Liver (tissue), 9 donors: ENCODE measurements around the gene RAB35. TPM values are rescaled to one million over a fixed set of nuclear protein-coding genes. Genes with fewer than 3 reads are reported as not detected.
A peak's percentile ranks its signal among the peaks of the same experiment; 100 is the strongest.

Source experiments
- DNase-seq: peaks from one replicate; pipeline ENCODE4 v3.0.0-alpha.2; 2017; ENCODE audit warnings: low spot score
- H3K27ac ChIP-seq, 2 donors: one replicate each; pipeline ENCODE4 v1.7.0; 2013; ENCODE audit warnings: inconsistent platforms in 2 of 2, low read length in 2 of 2, control low read depth in 1 of 2, low read depth in 1 of 2, mild to moderate bottlenecking in 1 of 2
- H3K27me3 ChIP-seq, 4 donors: one replicate each; pipeline versions ENCODE4 v1.6.1 to v1.7.0; 2013; ENCODE audit warnings: low read length in 3 of 4, inconsistent platforms in 1 of 4, mild to moderate bottlenecking in 1 of 4, moderate library complexity in 1 of 4; ENCODE audit not compliant: control insufficient read depth in 4 of 4, insufficient read depth in 4 of 4
- H3K36me3 ChIP-seq, 4 donors: one replicate each; pipeline versions ENCODE4 v1.6.1 to v1.7.0; 2013; ENCODE audit warnings: low read length in 3 of 4, mild to moderate bottlenecking in 3 of 4, low read depth in 1 of 4, moderate library complexity in 1 of 4; ENCODE audit not compliant: control insufficient read depth in 4 of 4, insufficient read depth in 3 of 4
- H3K4me1 ChIP-seq, 4 donors: one replicate each; pipeline versions ENCODE4 v1.6.1 to v1.7.0; 2013; ENCODE audit warnings: low read length in 3 of 4, mild to moderate bottlenecking in 3 of 4, moderate library complexity in 1 of 4; ENCODE audit not compliant: control insufficient read depth in 4 of 4, insufficient read depth in 4 of 4
- H3K4me3 ChIP-seq, 3 donors: one replicate each; pipeline versions ENCODE4 v1.6.1 to v1.7.0; 2013; ENCODE audit warnings: low read length in 3 of 3, control low read depth in 1 of 3, low read depth in 1 of 3, mild to moderate bottlenecking in 1 of 3
- H3K9ac ChIP-seq, 2 donors: one replicate each; pipeline ENCODE4 v1.7.0; 2013; ENCODE audit warnings: low read length in 2 of 2, mild to moderate bottlenecking in 2 of 2, moderate library complexity in 2 of 2, control low read depth in 1 of 2, low read depth in 1 of 2
- H3K9me3 ChIP-seq, 4 donors: one replicate each; pipeline versions ENCODE4 v1.6.1 to v1.7.0; 2013; ENCODE audit warnings: low read length in 3 of 4; ENCODE audit not compliant: control insufficient read depth in 4 of 4
- EGR1 ChIP-seq, 2 donors: IDR thresholded peaks; 2 replicates each; pipeline ENCODE4 v1.6.1; 2016 to 2018; ENCODE audit warnings: antibody characterized with exemption in 2 of 2, low read depth in 2 of 2
- FOXA1 ChIP-seq: IDR thresholded peaks from 2 replicates; pipeline ENCODE4 v1.6.1; 2016; ENCODE audit warnings: antibody characterized with exemption
- FOXA2 ChIP-seq: IDR thresholded peaks from 2 replicates; pipeline ENCODE4 v1.6.1; 2016; ENCODE audit warnings: antibody characterized with exemption
- GABPA ChIP-seq, 2 donors: IDR thresholded peaks in 1 of 2; conservative IDR thresholded peaks in 1 of 2; 2 replicates each; pipeline ENCODE4 v1.6.1; 2016; ENCODE audit warnings: antibody characterized with exemption in 2 of 2, mild to moderate bottlenecking in 1 of 2, moderate library complexity in 1 of 2
- HNF4A ChIP-seq, 2 donors: conservative IDR thresholded peaks; 2 replicates each; pipeline ENCODE4 v1.6.1; 2016; ENCODE audit warnings: antibody characterized with exemption in 2 of 2, mild to moderate bottlenecking in 2 of 2
- HNF4G ChIP-seq: IDR thresholded peaks from 2 replicates; pipeline ENCODE4 v1.6.1; 2016; ENCODE audit warnings: antibody characterized with exemption
- JUND ChIP-seq, 2 donors: IDR thresholded peaks; 2 replicates each; pipeline ENCODE4 v1.6.1; 2016; ENCODE audit warnings: antibody characterized with exemption in 2 of 2
- NR2F2 ChIP-seq: IDR thresholded peaks from 2 replicates; pipeline ENCODE4 v1.6.1; 2016; ENCODE audit warnings: antibody characterized with exemption
- RAD21 ChIP-seq, 2 donors: IDR thresholded peaks; 2 replicates each; pipeline ENCODE4 v1.6.1; 2016; ENCODE audit warnings: antibody characterized with exemption in 2 of 2, mild to moderate bottlenecking in 2 of 2
- RXRA ChIP-seq, 2 donors: IDR thresholded peaks; 2 replicates each; pipeline ENCODE4 v1.6.1; 2017 to 2018; ENCODE audit warnings: antibody characterized with exemption in 2 of 2, mild to moderate bottlenecking in 1 of 2
- SP1 ChIP-seq: IDR thresholded peaks from 2 replicates; pipeline ENCODE4 v1.6.1; 2018; ENCODE audit warnings: antibody characterized with exemption, mild to moderate bottlenecking
- TAF1 ChIP-seq: conservative IDR thresholded peaks from 2 replicates; pipeline ENCODE4 v1.6.1; 2016; ENCODE audit warnings: antibody characterized with exemption, mild to moderate bottlenecking
- YY1 ChIP-seq: IDR thresholded peaks from 2 replicates; pipeline ENCODE4 v1.6.1; 2016; ENCODE audit warnings: antibody characterized with exemption, mild to moderate bottlenecking
- WGBS: extraction: QIAGEN DNeasy Blood & Tissue Kit; methylation state at CpG from one replicate; pipeline ENCODE4 v1.1.7; 2013; 5-methylcytosine and 5-hydroxymethylcytosine counted together
- polyA plus RNA-seq, 2 donors: library from polyadenylated mRNA; stranded (reverse) in 1 of 2; unstranded in 1 of 2; fragments of 200-250 nt in 1 of 2; fragments of >200 nt in 1 of 2; fragmentation: Nextera tagmentation in 1 of 2; extraction: Ambion mirVana in 1 of 2; gene quantifications; one replicate each; pipeline versions ENCODE4 v1.2.1 to v1.2.3, GENCODE V29; 2013 to 2015
- total RNA-seq, 2 donors: library from RNA; depleted of rRNA; stranded (reverse); fragments of >200 nt; gene quantifications; one replicate each; pipeline ENCODE4 v1.2.3, GENCODE V29; 2014
- TF ChIP-seq, protein P1 (sequence below): fragments of 150-350 bp; IDR thresholded peaks from 2 replicates; pipeline ENCODE4 v1.5.1; 2017; ENCODE audit warnings: improper control_type of control experiment, low read depth, low read length; ENCODE audit not compliant: missing input control
- TF ChIP-seq, protein P2 (sequence below): IDR thresholded peaks from 2 replicates; pipeline ENCODE4 v1.6.1; 2016; ENCODE audit warnings: antibody characterized with exemption
- TF ChIP-seq, protein P3 (sequence below): IDR thresholded peaks from 2 replicates; pipeline ENCODE4 v1.6.1; 2016; ENCODE audit warnings: antibody characterized with exemption
- TF ChIP-seq, protein P4 (sequence below): IDR thresholded peaks from 2 replicates; pipeline ENCODE4 v1.6.1; 2016; ENCODE audit warnings: antibody characterized with exemption, mild to moderate bottlenecking
- TF ChIP-seq, protein P5 (sequence below): IDR thresholded peaks from 2 replicates; pipeline ENCODE4 v1.6.1; 2016; ENCODE audit warnings: antibody characterized with exemption
- donor health status: healthy.
- donor health status: healthy.
- donor health status: healthy.
- donor health status: healthy.
- donor health status: healthy.

RAB35 gene
- total and polyA plus RNA-seq, 4 donors, result 7.4 to 14.4 (median 10.2) TPM

DNA sequence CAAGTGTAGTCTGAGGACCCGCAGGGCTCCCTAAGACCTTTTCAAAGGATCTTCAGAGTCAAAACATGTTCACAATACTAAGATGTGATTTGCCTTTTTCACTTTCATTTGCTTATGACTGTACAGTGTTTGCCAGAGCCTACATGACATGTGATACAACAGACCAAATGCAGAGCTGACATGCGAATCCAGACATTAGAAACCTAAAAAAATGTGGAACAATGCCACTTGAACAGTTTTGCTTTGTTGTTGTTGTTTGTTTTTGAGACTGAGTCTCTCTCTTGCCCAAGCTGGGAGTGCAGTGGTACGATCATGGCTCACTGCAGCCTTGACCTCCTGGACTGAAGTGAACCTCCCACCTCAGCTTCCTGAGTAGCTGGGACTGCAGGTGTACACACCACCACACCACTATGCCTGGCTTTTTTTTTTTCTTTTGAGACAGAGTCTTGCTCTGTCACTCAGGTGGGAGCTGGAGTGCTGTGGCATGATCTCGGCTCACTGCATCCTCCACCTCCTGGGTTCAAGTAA, 5.3 kb upstream of the RAB35 start:
- H3K27ac ChIP-seq, result no peak overlapping the region
- no peaks in the 10 kb centered on the region for H3K9me3 ChIP-seq
- peaks cover under 1 to 8% (median 4%) of the 10 kb centered on the region in 4 donors for H3K36me3 ChIP-seq
- H3K9ac ChIP-seq, result no peak overlapping the region
- no peaks in the 10 kb centered on the region for H3K27me3 ChIP-seq
- H3K4me1 ChIP-seq, result peaks cover 2 to 16% (median 13%) of the 10 kb centered on the region in 4 donors
- WGBS, result 62% methylated on average over 4 of the region's 4 CpGs
- no peak overlapping the region for H3K4me3 ChIP-seq
- DNase-seq, result no peak
- TF ChIP-seq SP1 (peak; percentile 30), HNF4A (conservative IDR thresholded peaks at IDR 0.05) (peak; percentile 33 to 35), RXRA (IDR thresholded peaks at IDR 0.05) (peak; percentile 24 to 42)
- TF ChIP-seq, protein P1, sequence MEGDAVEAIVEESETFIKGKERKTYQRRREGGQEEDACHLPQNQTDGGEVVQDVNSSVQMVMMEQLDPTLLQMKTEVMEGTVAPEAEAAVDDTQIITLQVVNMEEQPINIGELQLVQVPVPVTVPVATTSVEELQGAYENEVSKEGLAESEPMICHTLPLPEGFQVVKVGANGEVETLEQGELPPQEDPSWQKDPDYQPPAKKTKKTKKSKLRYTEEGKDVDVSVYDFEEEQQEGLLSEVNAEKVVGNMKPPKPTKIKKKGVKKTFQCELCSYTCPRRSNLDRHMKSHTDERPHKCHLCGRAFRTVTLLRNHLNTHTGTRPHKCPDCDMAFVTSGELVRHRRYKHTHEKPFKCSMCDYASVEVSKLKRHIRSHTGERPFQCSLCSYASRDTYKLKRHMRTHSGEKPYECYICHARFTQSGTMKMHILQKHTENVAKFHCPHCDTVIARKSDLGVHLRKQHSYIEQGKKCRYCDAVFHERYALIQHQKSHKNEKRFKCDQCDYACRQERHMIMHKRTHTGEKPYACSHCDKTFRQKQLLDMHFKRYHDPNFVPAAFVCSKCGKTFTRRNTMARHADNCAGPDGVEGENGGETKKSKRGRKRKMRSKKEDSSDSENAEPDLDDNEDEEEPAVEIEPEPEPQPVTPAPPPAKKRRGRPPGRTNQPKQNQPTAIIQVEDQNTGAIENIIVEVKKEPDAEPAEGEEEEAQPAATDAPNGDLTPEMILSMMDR, result no peak

DNA sequence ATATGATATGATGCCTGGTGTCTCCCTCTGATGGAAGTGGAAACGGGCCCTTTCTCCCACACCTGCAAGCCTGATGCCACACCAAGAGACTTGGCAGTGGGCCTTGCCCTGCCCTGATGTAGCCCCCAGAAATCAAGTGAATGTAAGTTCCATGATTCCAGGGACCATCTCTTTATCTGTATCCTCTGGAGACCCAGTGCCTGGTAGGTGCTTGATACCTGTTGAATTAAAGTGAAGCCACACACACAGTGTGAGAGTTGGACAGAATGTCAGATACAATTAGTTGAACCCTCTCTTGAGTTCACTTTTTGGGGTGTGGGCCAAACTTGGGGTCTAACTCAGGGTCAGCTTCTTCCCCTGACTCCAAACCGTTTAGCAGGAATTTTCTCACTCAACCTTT, 4.8 kb upstream of the RAB35 start:
- Histone ChIP-seq H3K4me1 (peaks cover 2 to 16% (median 13%) of the 10 kb centered on the region in 4 donors), H3K36me3 (peaks cover 0 to 7% (median 1%) of the 10 kb centered on the region in 4 donors), H3K9me3 (no peaks in the 10 kb centered on the region), H3K27me3 (no peaks in the 10 kb centered on the region), H3K9ac (no peak overlapping the region), H3K4me3 (no peak overlapping the region), H3K27ac (no peak overlapping the region)
- WGBS, result 84% methylated on average over 2 of the region's 2 CpGs
- TF ChIP-seq YY1, result no peak
- no peak for TF ChIP-seq RAD21 (IDR thresholded peaks at IDR 0.05)
- TF ChIP-seq, protein P2, sequence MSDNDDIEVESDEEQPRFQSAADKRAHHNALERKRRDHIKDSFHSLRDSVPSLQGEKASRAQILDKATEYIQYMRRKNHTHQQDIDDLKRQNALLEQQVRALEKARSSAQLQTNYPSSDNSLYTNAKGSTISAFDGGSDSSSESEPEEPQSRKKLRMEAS, result no peak
- TF ChIP-seq, protein P1, result no peak
- TF ChIP-seq, protein P3, sequence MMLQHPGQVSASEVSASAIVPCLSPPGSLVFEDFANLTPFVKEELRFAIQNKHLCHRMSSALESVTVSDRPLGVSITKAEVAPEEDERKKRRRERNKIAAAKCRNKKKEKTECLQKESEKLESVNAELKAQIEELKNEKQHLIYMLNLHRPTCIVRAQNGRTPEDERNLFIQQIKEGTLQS, result no peak
- no peak for TF ChIP-seq EGR1 (IDR thresholded peaks at IDR 0.05; ENCODE audit: low read depth in 2 of 2)
- TF ChIP-seq FOXA2, result no peak
- no peak for TF ChIP-seq FOXA1
- TF ChIP-seq HNF4G, result no peak
- TF ChIP-seq, protein P4, sequence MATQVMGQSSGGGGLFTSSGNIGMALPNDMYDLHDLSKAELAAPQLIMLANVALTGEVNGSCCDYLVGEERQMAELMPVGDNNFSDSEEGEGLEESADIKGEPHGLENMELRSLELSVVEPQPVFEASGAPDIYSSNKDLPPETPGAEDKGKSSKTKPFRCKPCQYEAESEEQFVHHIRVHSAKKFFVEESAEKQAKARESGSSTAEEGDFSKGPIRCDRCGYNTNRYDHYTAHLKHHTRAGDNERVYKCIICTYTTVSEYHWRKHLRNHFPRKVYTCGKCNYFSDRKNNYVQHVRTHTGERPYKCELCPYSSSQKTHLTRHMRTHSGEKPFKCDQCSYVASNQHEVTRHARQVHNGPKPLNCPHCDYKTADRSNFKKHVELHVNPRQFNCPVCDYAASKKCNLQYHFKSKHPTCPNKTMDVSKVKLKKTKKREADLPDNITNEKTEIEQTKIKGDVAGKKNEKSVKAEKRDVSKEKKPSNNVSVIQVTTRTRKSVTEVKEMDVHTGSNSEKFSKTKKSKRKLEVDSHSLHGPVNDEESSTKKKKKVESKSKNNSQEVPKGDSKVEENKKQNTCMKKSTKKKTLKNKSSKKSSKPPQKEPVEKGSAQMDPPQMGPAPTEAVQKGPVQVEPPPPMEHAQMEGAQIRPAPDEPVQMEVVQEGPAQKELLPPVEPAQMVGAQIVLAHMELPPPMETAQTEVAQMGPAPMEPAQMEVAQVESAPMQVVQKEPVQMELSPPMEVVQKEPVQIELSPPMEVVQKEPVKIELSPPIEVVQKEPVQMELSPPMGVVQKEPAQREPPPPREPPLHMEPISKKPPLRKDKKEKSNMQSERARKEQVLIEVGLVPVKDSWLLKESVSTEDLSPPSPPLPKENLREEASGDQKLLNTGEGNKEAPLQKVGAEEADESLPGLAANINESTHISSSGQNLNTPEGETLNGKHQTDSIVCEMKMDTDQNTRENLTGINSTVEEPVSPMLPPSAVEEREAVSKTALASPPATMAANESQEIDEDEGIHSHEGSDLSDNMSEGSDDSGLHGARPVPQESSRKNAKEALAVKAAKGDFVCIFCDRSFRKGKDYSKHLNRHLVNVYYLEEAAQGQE, result no peak
- TF ChIP-seq NR2F2, result no peak
- no peak for TF ChIP-seq TAF1
- no peak for TF ChIP-seq RXRA (IDR thresholded peaks at IDR 0.05)
- TF ChIP-seq HNF4A (conservative IDR thresholded peaks at IDR 0.05), result no peak
- TF ChIP-seq, protein P5, sequence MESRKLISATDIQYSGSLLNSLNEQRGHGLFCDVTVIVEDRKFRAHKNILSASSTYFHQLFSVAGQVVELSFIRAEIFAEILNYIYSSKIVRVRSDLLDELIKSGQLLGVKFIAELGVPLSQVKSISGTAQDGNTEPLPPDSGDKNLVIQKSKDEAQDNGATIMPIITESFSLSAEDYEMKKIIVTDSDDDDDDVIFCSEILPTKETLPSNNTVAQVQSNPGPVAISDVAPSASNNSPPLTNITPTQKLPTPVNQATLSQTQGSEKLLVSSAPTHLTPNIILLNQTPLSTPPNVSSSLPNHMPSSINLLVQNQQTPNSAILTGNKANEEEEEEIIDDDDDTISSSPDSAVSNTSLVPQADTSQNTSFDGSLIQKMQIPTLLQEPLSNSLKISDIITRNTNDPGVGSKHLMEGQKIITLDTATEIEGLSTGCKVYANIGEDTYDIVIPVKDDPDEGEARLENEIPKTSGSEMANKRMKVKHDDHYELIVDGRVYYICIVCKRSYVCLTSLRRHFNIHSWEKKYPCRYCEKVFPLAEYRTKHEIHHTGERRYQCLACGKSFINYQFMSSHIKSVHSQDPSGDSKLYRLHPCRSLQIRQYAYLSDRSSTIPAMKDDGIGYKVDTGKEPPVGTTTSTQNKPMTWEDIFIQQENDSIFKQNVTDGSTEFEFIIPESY, result no peak
- no peak for TF ChIP-seq SP1
- no peak for TF ChIP-seq GABPA (IDR thresholded peaks at IDR 0.05 in 1 of 2, conservative IDR thresholded peaks at IDR 0.05 in 1 of 2)
- TF ChIP-seq JUND (IDR thresholded peaks at IDR 0.05), result no peak
- no peak for DNase-seq
